Measurements from ENCODE around the gene SNX2.

DNA sequence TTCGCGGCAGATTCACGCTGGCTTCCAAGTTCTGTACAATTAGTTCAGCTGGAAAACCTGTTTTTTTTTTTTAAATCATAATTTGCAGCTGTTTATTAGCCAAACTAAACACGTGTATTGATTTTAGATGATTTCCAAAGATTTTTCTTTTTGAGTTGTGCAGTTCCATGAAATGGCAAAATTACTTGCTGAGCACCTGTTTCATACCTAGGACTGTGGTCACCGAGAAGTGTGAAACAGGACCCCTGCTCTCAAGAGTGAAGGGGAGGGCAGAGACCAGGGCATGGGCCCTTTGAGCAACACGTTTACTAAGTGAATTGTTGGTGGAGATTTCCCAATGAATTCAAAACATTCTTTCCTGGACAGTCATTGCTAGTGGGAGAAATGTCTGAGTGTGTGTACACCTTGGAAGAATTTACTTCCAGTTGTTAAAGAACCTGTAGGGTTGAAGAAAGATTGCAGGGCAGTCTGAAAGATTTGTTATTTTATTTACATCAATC is 71.2 kb downstream of the SNX2 start:
- TF ChIP-seq POLR2A (IDR thresholded peaks at IDR 0.05): no peak
- TF ChIP-seq, protein P1, sequence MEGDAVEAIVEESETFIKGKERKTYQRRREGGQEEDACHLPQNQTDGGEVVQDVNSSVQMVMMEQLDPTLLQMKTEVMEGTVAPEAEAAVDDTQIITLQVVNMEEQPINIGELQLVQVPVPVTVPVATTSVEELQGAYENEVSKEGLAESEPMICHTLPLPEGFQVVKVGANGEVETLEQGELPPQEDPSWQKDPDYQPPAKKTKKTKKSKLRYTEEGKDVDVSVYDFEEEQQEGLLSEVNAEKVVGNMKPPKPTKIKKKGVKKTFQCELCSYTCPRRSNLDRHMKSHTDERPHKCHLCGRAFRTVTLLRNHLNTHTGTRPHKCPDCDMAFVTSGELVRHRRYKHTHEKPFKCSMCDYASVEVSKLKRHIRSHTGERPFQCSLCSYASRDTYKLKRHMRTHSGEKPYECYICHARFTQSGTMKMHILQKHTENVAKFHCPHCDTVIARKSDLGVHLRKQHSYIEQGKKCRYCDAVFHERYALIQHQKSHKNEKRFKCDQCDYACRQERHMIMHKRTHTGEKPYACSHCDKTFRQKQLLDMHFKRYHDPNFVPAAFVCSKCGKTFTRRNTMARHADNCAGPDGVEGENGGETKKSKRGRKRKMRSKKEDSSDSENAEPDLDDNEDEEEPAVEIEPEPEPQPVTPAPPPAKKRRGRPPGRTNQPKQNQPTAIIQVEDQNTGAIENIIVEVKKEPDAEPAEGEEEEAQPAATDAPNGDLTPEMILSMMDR (IDR thresholded peaks at IDR 0.05): no peak
